Frontal cortex (tissue), 4 donors: Measurements from ENCODE around the gene CLRN3. TPM values are rescaled to one million over a fixed set of nuclear protein-coding genes. Genes with fewer than 3 reads are reported as not detected.

Experiments
- DNase-seq, 2 donors: peaks; one replicate each; pipeline ENCODE4 v3.0.0; 2012; ENCODE audit warnings: low spot score in 2 of 2
- FAIRE-seq: peaks from 2 replicates; lab custom pipeline; 2012; peaks lifted over from hg19 to GRCh38; lab: Jason Lieb, UNC
- total RNA-seq: library from RNA; depleted of rRNA; stranded (reverse); fragments of >200 nt; gene quantifications from one replicate; pipeline ENCODE4 v1.2.3, GENCODE V29; 2014
- donor health status: control.
- donor health status: control.
- donor health status: control.

Gene CLRN3
- total RNA-seq, 1 donor from 2014 or later, result not detected

- FAIRE-seq (no peak), DNase-seq (no peak)
These were observed 27.7 kb upstream of the CLRN3 start for GRCh38 chr10:127920306-127921074.

DNA sequence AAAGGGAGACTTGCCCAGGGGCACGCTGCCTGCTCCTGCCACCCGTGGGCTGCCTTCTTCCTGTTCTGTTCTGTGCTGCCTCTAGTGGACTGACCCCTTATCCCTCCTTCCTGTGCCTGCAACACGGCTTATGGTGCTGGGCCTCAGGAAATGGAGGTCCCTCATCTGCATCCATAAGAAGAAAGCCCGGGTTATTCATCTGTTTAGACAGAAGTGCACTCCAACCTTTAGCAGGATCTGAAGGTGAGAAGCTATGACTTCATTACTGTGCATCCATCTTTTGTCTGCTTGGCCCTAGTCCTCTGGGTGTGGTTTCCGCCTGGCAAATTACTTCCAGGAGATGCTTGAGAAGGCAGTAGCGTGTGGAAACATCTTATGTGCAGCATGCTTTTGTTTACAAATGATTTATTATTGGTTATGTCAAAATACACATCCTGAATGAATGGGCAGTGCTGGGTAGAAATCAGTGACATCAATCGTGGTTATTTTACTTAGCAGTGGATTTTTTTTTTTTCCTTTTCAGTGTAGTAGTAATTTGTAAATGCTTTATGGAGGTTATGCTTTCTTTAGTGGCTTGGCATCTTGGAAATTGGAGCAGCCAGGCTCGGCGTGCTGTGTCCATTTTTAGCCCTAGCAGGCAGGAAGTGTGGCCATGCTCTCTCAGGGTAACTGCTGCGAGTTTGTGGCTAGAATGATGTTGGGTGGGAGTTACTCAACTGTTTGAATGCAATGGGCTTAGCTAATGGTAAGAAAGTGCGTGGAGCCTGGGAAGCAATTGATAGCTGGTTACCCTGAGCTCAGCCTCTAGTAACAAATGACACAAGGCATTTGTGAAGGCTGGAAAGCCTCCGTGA, 26.9 kb upstream of the CLRN3 start:
- FAIRE-seq (no peak), DNase-seq (no peak)

DNA sequence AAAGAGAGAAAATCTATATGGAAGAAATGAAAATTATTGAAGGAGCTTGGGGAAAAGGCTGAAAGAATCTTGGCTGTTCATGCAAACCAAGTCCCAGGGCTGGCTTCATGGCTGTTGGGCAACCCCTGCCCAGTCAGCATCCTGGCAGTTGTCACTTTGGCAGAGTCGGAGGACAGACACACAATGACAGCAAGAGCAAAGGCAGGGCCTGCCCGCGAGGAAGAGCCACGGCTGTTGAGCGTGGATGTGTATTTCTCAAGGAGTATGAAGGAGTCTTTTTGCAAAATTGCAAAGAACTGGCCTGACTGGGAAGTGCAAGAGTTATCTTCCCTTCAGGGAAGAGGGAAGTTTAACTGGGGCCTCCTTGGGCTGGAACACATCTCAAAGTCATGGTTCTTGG, 25.8 kb upstream of the CLRN3 start:
- FAIRE-seq, result no peak
- DNase-seq, result no peak

- DNase-seq (no peak), FAIRE-seq (no peak)
These were observed 24.1 kb upstream of the CLRN3 start for GRCh38 chr10:127916826-127917225.

DNA sequence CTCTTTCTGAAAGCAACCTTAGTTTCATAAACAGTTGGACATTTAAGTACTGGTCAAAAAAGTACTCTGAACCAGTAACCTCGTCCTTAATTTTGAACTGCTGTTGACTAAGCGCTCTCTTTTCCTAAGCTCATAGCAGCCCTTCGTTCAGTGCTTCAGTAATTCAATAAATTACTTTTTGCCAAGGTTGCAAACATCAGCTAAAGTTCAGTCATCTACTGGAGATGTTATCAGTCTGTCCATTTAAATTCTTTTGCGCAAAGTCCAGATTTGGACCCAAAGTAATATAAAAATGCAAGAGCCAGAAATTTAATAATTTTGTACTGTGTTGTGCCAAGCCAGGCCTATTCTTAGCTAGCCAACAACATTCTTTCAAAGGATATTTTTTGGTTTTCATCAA, 22.6 kb upstream of the CLRN3 start:
- FAIRE-seq (no peak), DNase-seq (no peak)

DNA sequence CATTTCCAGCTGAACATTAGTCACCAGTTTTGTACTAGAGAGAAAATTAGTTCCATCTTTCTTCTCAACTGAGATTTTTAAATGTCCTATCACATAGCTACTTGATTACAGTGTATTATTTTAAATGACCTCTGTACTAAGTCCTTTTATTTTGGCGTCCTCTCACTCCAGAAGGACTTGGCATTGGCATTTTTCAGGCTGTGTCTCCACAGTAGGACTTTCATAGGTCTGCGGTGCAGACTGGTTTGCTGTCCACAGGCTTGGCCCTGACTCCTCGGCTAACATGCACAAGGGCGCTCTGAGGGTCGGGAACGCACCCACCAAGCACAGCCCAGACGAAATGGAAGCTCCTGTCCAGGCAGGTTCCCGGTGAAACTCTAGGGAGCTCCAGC, 20.6 kb upstream of the CLRN3 start:
- FAIRE-seq, result no peak

GRCh38 chr10:127912607-127913367, 20.0 kb upstream of the CLRN3 start:
- FAIRE-seq, result no peak
- no peak for DNase-seq

More for the DNA sequence above, 20.6 kb upstream of the CLRN3 start:
- no peak for DNase-seq

DNA sequence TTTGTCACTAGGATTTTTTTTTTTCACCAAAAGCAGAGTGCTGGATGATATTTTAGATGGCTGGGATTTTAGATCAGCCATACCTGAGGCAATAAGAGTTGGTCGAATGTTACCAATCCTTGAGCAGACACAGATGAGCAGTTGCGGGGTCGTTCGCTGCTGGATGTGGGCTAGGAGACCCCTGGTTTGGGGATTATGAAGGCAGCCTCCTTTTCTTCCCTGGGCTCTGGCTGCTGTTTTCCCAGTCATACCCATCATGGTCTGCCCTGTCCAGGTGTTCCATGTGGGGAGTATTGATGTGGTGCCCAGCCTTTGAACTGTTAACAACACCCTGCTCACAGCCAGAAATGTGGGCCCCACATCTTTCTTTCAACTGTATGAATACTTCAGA, 19.1 kb upstream of the CLRN3 start:
- no peak for DNase-seq
- FAIRE-seq, result no peak

- DNase-seq (no peak), FAIRE-seq (no peak)
These were observed 18.6 kb upstream of the CLRN3 start for GRCh38 chr10:127911218-127911866.

- DNase-seq, result no peak
- no peak for FAIRE-seq
These were observed 17.7 kb upstream of the CLRN3 start for GRCh38 chr10:127910464-127910770.

GRCh38 chr10:127909716-127910463, 17.1 kb upstream of the CLRN3 start:
- FAIRE-seq (no peak), DNase-seq (no peak)

- DNase-seq, result no peak
- no peak for FAIRE-seq
These were observed 16.2 kb upstream of the CLRN3 start for GRCh38 chr10:127908959-127909267.

DNA sequence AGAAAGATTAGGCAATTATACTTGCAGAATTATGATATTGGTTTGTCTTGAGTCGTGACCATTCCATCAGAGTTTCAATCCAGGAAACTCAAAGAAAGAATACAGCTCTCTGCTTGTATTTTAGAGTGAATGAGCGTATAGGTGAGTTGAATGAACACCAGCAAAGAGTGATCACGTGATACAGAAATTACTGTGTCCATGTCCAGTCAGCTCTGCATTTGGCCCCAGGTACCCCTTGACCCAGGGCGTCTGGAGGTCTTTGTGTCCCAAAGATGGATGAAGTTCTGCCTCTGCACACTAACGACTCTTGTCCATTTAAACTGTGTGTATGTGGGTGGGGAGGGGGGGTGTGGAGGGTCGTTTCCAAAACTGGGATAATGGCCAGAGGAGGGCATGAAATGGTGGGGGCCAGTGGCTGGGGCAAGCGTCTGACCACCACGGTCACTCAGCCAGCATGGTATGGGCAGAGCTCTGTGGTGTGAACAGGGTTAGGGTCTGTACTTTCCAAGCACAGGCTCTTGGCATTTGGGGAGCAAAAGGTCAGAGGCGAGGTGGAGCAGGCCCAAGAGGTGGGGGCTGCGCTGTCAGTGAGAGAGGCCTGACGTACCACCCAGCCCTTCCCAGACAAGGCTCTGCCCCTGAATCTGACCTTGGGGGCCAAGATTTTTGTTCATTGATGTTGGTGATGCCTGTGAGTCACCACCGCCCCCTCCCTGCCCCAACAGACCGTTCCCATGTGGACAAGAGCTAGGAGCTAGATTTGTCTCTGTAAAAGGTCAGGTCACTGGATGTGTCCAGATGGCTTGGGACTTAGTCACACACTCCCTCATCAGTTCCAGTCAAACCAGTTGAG, 15.6 kb upstream of the CLRN3 start:
- FAIRE-seq (no peak), DNase-seq (no peak)

DNA sequence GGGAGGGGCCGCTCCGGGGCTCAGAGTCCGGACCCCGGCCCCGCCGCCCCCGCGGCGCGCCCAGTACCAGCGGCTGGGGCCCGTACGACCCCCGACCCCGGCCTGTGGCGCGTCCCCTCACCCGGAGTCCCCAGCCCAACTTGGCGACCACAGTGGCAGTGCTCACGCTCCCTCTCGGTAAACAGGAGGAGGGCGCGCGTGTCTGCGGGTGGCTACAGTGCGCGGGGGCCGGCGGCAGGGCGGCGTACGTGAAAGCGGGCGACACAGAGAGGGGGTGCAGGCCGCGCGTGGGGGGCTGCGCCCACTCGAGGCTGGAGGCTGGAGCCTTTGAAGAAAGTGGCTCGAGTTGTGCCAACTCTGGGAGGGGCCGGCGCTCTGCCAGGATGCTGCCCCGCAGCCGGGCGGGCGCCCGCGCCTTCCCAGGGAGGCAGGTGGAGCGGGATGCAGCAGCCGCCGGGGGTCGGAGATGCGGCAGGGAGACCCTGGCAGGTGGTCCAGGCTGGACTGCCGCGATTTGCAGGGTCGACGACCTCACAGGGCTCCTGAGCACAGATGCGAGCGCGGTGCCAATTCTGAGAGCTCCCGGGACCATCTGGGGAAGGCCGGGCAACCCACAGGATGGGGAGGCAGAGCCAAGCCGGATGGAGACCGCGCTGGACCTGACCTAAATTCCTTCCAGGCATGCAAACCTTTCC, 14.8 kb upstream of the CLRN3 start:
- peak; percentile 55 to 70 for DNase-seq
- FAIRE-seq, result no peak

GRCh38 chr10:127906548-127907377, 14.0 kb upstream of the CLRN3 start, which contains the start of gene PTPRE:
PTPRE (plus strand) TSS chr10:127907103; CDS start chr10:128040882, 133,779 bp downstream.
- FAIRE-seq (no peak), DNase-seq (peak; percentile 84 to 87)

DNA sequence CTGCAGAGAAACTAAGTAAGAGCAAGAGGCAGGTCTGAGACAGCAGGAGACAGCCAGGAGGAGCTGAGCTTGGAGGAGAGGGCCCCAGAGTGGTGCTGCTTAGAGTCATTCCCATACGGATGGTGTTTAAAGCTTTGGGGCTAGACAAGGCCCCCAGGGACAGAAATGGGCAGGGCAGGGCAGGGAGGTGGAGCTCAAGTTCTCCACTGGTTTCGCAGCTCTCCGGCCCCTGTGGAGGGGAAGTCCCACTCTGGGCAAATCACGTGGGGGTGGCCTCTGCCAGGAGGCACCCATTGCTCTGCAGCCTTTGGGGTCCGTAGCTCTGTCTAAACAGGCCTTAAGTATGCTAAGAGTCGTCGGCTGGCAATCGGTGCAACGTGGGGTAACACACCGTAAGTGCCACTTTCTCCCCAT, 13.1 kb upstream of the CLRN3 start:
- DNase-seq (no peak), FAIRE-seq (no peak)
